SK-N-MC (cell line): ENCODE results near the gene VPS72.

Source experiments
- EZH2 ChIP-seq: fragments of 200-600 bp; sonication (generic); IDR thresholded peaks from one replicate; pipeline ENCODE4 v1.6.1; 2017; ENCODE audit warnings: antibody characterized with exemption
- FOXP2 ChIP-seq: optimal IDR thresholded peaks from 2 replicates; pipeline ENCODE3; 2011; ENCODE audit warnings: mild to moderate bottlenecking, moderate library complexity; ENCODE audit not compliant: insufficient read depth; ENCODE audit errors: extremely low read length, control extremely low read depth
- POLR2AphosphoS5 ChIP-seq: IDR thresholded peaks from 2 replicates; pipeline ENCODE4 v1.6.1; 2012; ENCODE audit warnings: mild to moderate bottlenecking, low read depth, low read length, borderline replicate concordance

DNA sequence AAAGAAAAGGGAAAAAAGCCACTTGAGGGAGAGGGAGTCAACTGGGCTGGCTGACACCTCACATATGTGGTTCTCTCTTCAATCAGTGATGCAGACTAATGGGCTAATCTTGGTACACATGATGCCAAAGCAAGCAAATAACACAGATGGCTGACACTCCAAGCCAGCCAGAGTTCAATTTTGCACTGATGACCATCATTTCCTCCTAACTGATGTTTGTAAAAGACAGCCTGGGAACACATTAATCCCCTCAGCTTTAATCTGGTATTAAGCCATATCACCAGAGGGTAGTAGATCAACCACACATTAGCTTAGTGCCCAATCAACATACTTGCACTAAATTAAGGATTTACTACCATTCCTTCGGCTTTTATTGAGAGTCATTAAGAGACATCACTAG is 2.8 kb downstream of the VPS72 start:
- TF ChIP-seq EZH2, result no peak
- TF ChIP-seq POLR2AphosphoS5, result no peak
- no peak for TF ChIP-seq FOXP2
